ENCODE measurements around the gene PLEKHH1. TPM values are rescaled to one million over a fixed set of nuclear protein-coding genes. Genes with fewer than 3 reads are reported as not detected.

The PLEKHH1 gene
- total RNA-seq, 1 experiment from 2014 or later, result 0.97 TPM

DNA sequence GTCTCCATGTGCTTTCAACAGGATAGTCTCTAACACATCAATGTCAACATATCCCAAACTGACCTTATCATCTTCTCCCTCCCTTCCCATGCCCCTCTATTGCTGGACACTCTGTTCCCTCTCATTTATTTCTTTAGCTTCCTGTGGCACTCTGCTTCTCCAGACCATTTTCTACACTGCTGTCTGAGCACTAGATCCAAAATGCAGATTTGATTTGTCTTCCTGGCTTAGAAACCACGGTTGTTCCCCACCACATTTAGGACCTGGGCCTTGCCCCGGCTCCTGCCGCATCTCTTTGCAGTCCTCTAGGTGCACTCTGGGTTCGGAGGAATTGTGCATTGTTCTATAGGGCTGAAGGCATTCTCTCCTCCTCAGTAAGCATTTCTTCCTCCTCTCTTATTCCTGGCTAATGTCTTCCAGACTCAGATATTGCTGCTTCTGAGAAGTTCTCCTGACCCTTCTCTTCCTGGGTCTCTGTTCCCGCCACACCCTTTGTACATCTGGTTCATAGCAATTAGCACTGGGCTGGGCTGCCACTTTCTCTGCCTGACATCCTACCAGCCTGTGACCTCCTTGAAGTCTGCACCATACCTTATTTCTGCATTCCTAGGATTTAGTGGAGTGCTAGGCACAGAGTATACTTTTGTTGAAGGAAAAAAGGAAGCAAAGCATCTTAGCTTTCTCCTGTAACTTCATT, 100.5 kb downstream of the PLEKHH1 start:
- Histone ChIP-seq H3K4me1 (replicated peaks) (no peaks in the 10 kb centered on the region), H3K27ac (no peak overlapping the region), H3K9me3 (replicated peaks) (no peaks in the 10 kb centered on the region), H3K27me3 (replicated peaks) (no peaks in the 10 kb centered on the region), H3K4me3 (no peak overlapping the region), H3K36me3 (no peaks in the 10 kb centered on the region)
- no peak for DNase-seq (ENCODE audit: low read depth in 1 of 2, low spot score in 2 of 2)

DNA sequence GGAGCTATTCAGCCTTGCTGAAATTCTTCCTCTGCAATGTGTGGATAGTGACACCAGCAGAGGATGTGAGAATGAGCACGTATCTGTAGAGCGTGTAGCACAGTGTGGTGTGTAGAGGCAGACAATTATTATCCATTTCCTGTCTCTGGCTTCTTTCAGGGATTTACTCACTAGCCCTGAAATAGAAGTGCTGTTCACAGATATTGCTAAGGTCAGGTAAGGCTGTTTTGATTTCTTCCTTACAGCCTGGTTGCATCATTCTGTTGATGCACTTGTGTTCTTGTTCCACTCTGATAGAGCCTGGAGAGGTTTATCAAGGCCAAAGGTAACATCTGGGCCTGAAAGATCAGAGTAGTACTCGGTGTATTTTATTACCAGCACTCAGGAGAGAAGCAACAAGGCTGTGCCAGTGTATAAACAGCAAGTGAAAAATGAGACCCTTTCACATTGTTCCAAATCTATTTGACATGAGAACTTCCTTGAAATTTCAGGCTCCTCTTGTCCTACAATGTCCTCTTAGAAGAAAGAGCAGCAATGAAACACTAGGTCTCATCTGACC, 103.3 kb downstream of the PLEKHH1 start:
- Histone ChIP-seq H3K4me3 (no peak overlapping the region), H3K9me3 (replicated peaks) (no peaks in the 10 kb centered on the region), H3K36me3 (no peaks in the 10 kb centered on the region), H3K4me1 (replicated peaks) (no peaks in the 10 kb centered on the region), H3K27ac (no peak overlapping the region), H3K27me3 (replicated peaks) (no peaks in the 10 kb centered on the region)
- no peak for DNase-seq (ENCODE audit: low read depth in 1 of 2, low spot score in 2 of 2)

DNA sequence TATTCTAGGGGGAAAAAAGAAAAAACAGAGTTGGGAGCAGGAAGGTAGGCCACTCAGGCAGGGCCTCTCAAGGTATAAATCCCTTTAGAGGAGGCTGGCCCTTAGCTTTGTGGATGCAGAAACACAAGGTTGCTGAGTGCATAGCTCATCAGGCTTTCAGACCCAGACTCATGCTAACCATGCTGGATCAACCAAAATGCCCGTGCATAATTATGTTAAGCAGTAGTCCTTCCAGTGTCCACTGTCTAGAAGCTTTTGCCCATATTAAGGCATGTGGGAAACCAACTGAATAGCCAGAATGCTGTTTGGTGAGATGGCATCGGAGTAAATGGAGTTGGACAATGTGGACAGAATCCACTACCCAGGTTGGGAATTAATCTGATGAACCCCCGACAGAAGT, 105.6 kb downstream of the PLEKHH1 start:
- no peaks in the 10 kb centered on the region for H3K9me3 ChIP-seq (replicated peaks)
- no peaks in the 10 kb centered on the region for H3K36me3 ChIP-seq
- no peak for DNase-seq (ENCODE audit: low read depth in 1 of 2, low spot score in 2 of 2)
- no peaks in the 10 kb centered on the region for H3K4me1 ChIP-seq (replicated peaks)
- no peak overlapping the region for H3K27ac ChIP-seq
- H3K27me3 ChIP-seq (replicated peaks), result no peaks in the 10 kb centered on the region
- H3K4me3 ChIP-seq, result no peak overlapping the region

Other genes starting within 250 kb of the PLEKHH1 start
- gene ATP6V1D, start 173.5 kb upstream of the PLEKHH1 start, total RNA-seq (2014; rRNA removed; shearing (Covaris generic)), result 125 and 130 TPM in 2 replicates
- 276 and 302 TPM in 2 replicates for gene EIF2S1, start 173.0 kb upstream of the PLEKHH1 start, total RNA-seq (2014; rRNA removed; shearing (Covaris generic))
- 15.9 and 20.0 TPM in 2 replicates for gene PLEK2, start 121.1 kb upstream of the PLEKHH1 start, total RNA-seq (2014; rRNA removed; shearing (Covaris generic))
- gene TMEM229B, start 44.6 kb upstream of the PLEKHH1 start, total RNA-seq (2014; rRNA removed; shearing (Covaris generic)), result 0.71 and 10.9 TPM in 2 replicates
- 11.2 and 20.4 TPM in 2 replicates for gene PIGH, start 67.0 kb downstream of the PLEKHH1 start, total RNA-seq (2014; rRNA removed; shearing (Covaris generic))
- 4.9 and 7.4 TPM in 2 replicates for gene ARG2, start 86.6 kb downstream of the PLEKHH1 start, total RNA-seq (2014; rRNA removed; shearing (Covaris generic))
- 36.2 and 49.2 TPM in 2 replicates for gene VTI1B, start 141.3 kb downstream of the PLEKHH1 start, total RNA-seq (2014; rRNA removed; shearing (Covaris generic))
- 54.7 and 63.4 TPM in 2 replicates for gene RDH11, start 162.5 kb downstream of the PLEKHH1 start, total RNA-seq (2014; rRNA removed; shearing (Covaris generic))
- gene RDH12, start 168.6 kb downstream of the PLEKHH1 start, total RNA-seq (2014; rRNA removed; shearing (Covaris generic)), result not detected in 2 replicates

Measured in SJSA1 (cell line).